NCI-H345 treated with DMSO at 0.1 percent for 48 hours (cell line): ENCODE measurements around the gene SYT9.

Experiments
- DNase-seq: peaks from one replicate; lab custom pipeline; 2025; ENCODE audit not compliant: unreplicated experiment; lab: John Stamatoyannopoulos, UW

Gene SYT9, protein sequence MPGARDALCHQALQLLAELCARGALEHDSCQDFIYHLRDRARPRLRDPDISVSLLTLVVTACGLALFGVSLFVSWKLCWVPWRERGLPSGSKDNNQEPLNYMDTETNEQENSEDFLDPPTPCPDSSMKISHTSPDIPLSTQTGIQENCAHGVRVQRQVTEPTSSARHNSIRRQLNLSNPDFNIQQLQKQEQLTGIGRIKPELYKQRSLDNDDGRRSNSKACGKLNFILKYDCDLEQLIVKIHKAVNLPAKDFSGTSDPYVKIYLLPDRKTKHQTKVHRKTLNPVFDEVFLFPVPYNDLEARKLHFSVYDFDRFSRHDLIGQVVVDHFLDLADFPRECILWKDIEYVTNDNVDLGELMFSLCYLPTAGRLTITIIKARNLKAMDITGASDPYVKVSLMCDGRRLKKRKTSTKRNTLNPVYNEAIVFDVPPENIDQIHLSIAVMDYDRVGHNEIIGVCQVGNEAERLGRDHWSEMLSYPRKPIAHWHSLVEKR

GRCh38 chr11:7251836-7252682 lies at the start of gene SYT9:
Gene SYT9, plus strand, starts transcription at chr11:7251904. Its CDS starts 283 bp downstream, at chr11:7252187.
- DNase-seq: peak; percentile 34

DNA sequence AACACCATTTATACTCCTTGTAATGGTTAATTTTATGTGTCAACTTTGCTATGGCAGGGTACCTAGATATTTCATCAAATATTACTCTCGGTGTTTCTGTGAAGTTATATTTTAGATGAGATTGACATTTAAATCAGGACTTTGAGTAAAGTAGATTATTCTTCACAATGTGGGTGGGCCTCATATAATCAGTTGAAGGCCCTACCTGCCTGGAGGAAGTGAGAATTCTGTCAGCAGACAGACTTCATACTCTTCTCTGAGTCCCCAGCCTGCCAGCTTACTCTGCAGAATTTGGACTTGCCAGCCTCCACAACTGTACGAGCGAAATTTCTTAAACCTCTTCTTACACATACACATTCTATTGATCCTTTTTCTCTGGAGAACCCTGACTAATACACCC lies 49.3 kb upstream of the SYT9 start:
- DNase-seq: no peak

DNA sequence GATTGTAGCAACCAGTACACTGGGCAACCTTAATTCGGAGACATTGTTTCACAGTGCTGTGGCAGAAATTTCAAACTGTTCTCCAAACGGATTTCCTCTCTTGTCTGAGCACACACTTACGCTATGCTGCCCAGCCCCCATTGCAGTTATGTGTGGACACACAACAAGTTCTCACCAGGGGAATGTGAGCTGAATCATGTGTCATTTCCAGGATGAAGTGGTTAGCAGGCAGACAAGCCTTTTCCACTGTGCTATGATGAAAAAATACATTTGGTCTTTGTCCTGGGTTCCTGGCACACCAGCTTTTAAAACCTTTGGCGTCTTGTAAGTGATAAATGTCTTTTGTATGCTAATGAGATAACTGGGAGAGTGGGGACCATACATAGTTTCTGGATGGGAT lies 46.9 kb upstream of the SYT9 start:
- no peak for DNase-seq

GRCh38 chr11:7208391-7208790 lies 43.3 kb upstream of the SYT9 start:
- DNase-seq: no peak

DNA sequence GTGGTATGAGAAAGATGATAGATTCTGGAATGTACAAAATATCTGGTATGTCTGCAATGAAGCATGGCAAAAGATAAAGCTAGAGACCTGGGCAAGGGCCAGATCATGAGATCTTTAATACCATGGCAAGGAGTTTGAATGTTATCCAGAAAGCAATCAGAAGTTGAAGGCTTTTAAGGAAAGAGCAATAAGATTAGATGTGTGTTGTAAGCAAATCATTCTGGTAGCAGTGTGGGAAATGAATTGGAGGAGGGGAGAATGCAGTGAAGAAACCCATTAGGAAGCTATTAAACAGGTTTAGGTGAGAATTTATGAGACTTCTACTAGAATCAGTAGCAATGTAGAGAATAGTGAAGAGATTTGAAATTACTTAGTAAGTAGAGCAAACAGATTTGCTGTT lies 32.2 kb upstream of the SYT9 start:
- DNase-seq: no peak

GRCh38 chr11:7220636-7221035 lies 31.1 kb upstream of the SYT9 start:
- DNase-seq: no peak

DNA sequence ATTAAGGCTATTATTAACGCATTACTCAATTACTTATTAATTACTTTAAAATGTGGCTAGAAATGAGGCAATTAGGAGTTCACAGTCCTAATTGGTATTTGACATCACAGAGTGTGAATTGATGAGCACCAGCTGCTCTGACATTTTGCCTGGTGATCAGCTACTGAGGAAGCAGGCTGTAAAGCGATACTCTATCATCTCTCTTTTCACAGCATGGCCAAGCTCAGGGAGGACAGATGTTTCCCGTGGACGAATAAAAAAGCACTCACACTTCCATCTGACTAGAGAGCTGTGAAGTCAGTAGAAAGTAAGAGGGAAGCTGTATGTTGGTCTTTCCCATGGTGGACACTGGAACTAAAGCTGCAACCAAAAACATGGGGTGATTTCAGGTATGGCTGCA lies 29.1 kb upstream of the SYT9 start:
- DNase-seq: no peak

DNA sequence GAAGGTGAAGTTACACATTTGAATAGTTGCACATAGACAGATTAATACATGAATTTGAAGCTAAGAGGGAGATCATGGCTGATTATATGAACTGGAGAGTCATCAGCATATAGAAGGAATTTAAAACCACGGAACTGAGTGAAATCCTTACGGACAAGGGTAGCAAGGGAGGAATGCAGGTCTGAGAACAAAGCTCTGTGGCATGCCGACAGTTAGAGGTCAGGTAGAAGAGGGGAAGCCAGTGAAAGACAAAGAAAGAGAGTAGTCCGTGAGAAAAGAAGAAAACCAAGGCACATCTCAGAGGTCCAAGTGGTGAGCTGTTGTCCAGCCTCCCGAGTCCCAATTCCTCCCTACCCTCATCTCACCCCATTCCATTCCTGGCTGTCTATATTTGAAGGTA lies 11.8 kb upstream of the SYT9 start:
- no peak for DNase-seq

- DNase-seq: no peak
Observed at GRCh38 chr11:7245341-7245740, 6.4 kb upstream of the SYT9 start.

- no peak for DNase-seq
Observed at GRCh38 chr11:7246179-7246578, 5.5 kb upstream of the SYT9 start.

- DNase-seq: no peak
Observed at GRCh38 chr11:7250166-7250565, 1.5 kb upstream of the SYT9 start.

- DNase-seq: no peak
Observed at GRCh38 chr11:7251487-7251835, 243 bp upstream of the SYT9 start.

- no peak for DNase-seq
Observed at GRCh38 chr11:7252683-7253213, 1.0 kb downstream of the SYT9 start.

- no peak for DNase-seq
Observed at GRCh38 chr11:7253800-7254199, 2.1 kb downstream of the SYT9 start.

GRCh38 chr11:7254731-7255291 lies 3.1 kb downstream of the SYT9 start:
- no peak for DNase-seq

DNA sequence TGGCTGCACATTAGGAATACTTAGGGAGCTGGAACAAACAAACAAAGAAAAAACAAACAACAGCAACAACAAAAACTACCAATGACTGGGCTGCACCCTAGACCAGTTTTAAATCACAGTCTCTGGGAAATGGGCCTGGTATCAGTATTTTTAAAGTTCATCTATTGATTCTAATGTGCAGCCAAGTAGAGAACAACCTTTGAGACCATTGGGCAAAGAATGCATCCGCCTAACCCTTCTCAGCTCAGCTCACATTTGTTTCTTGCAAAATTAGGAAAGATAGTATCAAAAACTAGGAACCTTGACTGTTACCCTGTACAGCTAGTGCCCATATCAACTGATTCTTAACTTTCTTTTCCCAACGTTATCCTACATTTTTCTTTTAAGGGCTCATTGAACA lies 5.2 kb downstream of the SYT9 start:
- DNase-seq: no peak

DNA sequence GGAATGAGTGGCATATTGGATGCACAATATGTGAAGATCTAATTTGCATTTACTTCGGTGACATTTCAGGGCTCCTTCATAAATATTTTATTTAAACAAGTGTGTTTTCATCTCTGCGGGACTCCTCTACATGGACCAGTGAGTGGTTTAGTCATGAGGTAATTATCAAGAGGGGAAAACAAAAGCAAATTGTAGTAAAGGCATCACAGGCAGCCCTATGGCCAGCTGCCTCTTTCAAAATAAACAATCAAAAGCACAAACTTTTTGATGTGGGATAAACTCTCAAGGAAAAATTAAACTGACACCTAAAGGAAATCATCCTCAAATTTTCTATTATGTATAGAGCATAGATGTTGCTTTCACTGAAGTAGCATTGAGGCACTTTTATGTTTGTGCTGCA lies 6.0 kb downstream of the SYT9 start:
- DNase-seq: no peak

- no peak for DNase-seq
Observed at GRCh38 chr11:7261578-7261977, 9.9 kb downstream of the SYT9 start.

- DNase-seq: no peak
Observed at GRCh38 chr11:7262672-7263071, 11.0 kb downstream of the SYT9 start.

GRCh38 chr11:7263842-7264241 lies 12.1 kb downstream of the SYT9 start:
- no peak for DNase-seq

GRCh38 chr11:7268758-7269157 lies 17.1 kb downstream of the SYT9 start:
- DNase-seq: no peak
